HEK293 (cell line): ENCODE results near the gene DUS3L.
"Not testable (repeated sequence)": the region's sequence is repeated elsewhere in the genome, so short reads cannot be mapped to it uniquely, and the experiment has no call there.

ENCODE experiments used
- CTCF ChIA-PET: fragments of 350-600 bp; formaldehyde crosslinking; extraction: SDS; loops from one replicate; lab custom pipeline; 2021; ENCODE audit warnings: antibody characterized with exemption; lab: Yijun Ruan, JAX
- POLR2A ChIA-PET: fragments of 300-600 bp; formaldehyde crosslinking; extraction: SDS; loops from one replicate; lab custom pipeline; 2020; ENCODE audit warnings: antibody characterized with exemption, inconsistent platforms; lab: Yijun Ruan, JAX
- H3K27ac ChIP-seq: fragments of 200-500 bp; sonication (Bioruptor generic); 2 replicates; pipeline ENCODE4 v1.5.1; 2014; ENCODE audit warnings: low read depth, low read length, control low read depth, inconsistent platforms; ENCODE audit errors: extremely low read depth
- H3K36me3 ChIP-seq, 2 experiments: fragments of 200-500 bp in 1 of 2; sonication (Bioruptor generic) in 1 of 2; 1 replicate in 1 of 2; 2 replicates in 1 of 2; pipeline ENCODE4 v1.5.1; 2014 to 2017; ENCODE audit warnings: inconsistent platforms in 2 of 2, low read length in 2 of 2; ENCODE audit not compliant: control insufficient read depth in 2 of 2, insufficient read depth in 1 of 2
- H3K4me1 ChIP-seq: fragments of 200-500 bp; sonication (Bioruptor generic); 2 replicates; pipeline ENCODE4 v1.5.1; 2014; ENCODE audit warnings: mild to moderate bottlenecking, low read length, inconsistent platforms; ENCODE audit not compliant: control insufficient read depth, insufficient read depth
- H3K4me3 ChIP-seq: 2 replicates; pipeline ENCODE4 v1.5.1; 2011; ENCODE audit warnings: low read depth, mild to moderate bottlenecking, control low read depth, low read length, moderate library complexity
- H3K9me3 ChIP-seq: fragments of 200-500 bp; sonication (Bioruptor generic); 2 replicates; pipeline ENCODE4 v1.5.1; 2014; ENCODE audit warnings: low read depth, low read length, inconsistent platforms; ENCODE audit not compliant: control insufficient read depth, insufficient read depth
- KLF1 ChIP-seq: fragments of 450-650 bp; formaldehyde crosslinking; IDR thresholded peaks from 2 replicates; pipeline ENCODE4 v1.5.1; 2016; ENCODE audit warnings: missing biosample characterization, missing genetic modification characterization
- PATZ1 ChIP-seq: fragments of 450-650 bp; formaldehyde crosslinking; IDR thresholded peaks from 2 replicates; pipeline ENCODE4 v1.5.1; 2016; ENCODE audit warnings: missing biosample characterization, missing genetic modification characterization
- REST ChIP-seq: fragments of 450-650 bp; formaldehyde crosslinking; IDR thresholded peaks from 2 replicates; pipeline ENCODE4 v1.5.1; 2016; ENCODE audit warnings: missing biosample characterization, missing genetic modification characterization
- WT1 ChIP-seq: fragments of 450-650 bp; formaldehyde crosslinking; IDR thresholded peaks from 2 replicates; pipeline ENCODE4 v1.5.1; 2016; ENCODE audit warnings: missing biosample characterization, missing genetic modification characterization
- ZBTB20 ChIP-seq: fragments of 450-650 bp; formaldehyde crosslinking; IDR thresholded peaks from 2 replicates; pipeline ENCODE4 v1.5.1; 2016; ENCODE audit warnings: missing biosample characterization, missing genetic modification characterization
- ZBTB8A ChIP-seq: fragments of 450-650 bp; formaldehyde crosslinking; IDR thresholded peaks from 2 replicates; pipeline ENCODE4 v1.5.1; 2016; ENCODE audit warnings: missing biosample characterization, missing genetic modification characterization
- ZNF184 ChIP-seq: fragments of 450-650 bp; IDR thresholded peaks from 2 replicates; pipeline ENCODE4 v1.5.1; 2018; ENCODE audit warnings: missing biosample characterization, mild to moderate bottlenecking, missing genetic modification characterization
- ZNF768 ChIP-seq: fragments of 450-650 bp; formaldehyde crosslinking; IDR thresholded peaks from 2 replicates; pipeline ENCODE4 v1.5.1; 2018; ENCODE audit warnings: missing biosample characterization, mild to moderate bottlenecking, missing genetic modification characterization
- TF ChIP-seq, protein P1 (sequence below): fragments of 450-650 bp; formaldehyde crosslinking; IDR thresholded peaks from 2 replicates; pipeline ENCODE4 v1.5.1; 2017; ENCODE audit warnings: missing biosample characterization, missing genetic modification characterization
- TF ChIP-seq, protein P2 (sequence below): fragments of 450-650 bp; formaldehyde crosslinking; IDR thresholded peaks from 2 replicates; pipeline ENCODE4 v1.5.1; 2017; ENCODE audit warnings: missing biosample characterization, missing genetic modification characterization

Gene DUS3L

DNA sequence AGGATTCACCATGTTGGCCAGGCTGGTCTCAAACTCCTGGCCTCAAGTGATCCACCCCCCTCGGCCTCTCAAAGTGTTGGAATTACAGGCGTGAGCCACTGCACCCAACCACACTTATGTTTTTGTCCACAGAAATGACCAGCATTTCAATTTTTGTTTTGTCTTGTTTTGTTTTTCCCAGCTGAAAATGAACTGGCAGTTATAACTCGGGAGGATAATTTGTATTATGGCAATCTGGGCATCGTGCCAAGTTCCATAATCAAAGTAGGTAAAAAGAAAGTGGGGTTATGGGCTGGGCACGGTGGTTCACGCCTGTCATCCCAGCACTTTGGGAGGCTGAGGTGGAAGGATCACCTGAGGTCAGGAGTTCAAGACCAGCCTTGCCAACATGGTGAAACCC is 42.0 kb downstream of the DUS3L start:
- H3K9me3 ChIP-seq, H3K36me3 ChIP-seq, H3K4me1 ChIP-seq, H3K4me3 ChIP-seq, H3K27ac ChIP-seq, POLR2A ChIA-PET: not testable (repeated sequence)
- TF ChIP-seq ZNF184 (tag by site-specific recombination): peak; percentile 58; the same call in 1 of the 2 replicates
- TF ChIP-seq WT1: peak; percentile 31; the same call in 1 of the 2 replicates
- TF ChIP-seq KLF1: 0 out of 2 replicates have a peak, but pooled peaks have one; percentile 8
- TF ChIP-seq, protein P1, sequence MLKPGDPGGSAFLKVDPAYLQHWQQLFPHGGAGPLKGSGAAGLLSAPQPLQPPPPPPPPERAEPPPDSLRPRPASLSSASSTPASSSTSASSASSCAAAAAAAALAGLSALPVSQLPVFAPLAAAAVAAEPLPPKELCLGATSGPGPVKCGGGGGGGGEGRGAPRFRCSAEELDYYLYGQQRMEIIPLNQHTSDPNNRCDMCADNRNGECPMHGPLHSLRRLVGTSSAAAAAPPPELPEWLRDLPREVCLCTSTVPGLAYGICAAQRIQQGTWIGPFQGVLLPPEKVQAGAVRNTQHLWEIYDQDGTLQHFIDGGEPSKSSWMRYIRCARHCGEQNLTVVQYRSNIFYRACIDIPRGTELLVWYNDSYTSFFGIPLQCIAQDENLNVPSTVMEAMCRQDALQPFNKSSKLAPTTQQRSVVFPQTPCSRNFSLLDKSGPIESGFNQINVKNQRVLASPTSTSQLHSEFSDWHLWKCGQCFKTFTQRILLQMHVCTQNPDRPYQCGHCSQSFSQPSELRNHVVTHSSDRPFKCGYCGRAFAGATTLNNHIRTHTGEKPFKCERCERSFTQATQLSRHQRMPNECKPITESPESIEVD (tag by site-specific recombination): peak; percentile 86
- TF ChIP-seq ZBTB8A (tag by site-specific recombination): peak; percentile 59
- peak; percentile 37; the same call in 1 of the 2 replicates for TF ChIP-seq PATZ1 (tag by site-specific recombination)
- CTCF ChIA-PET: interaction anchor here (1.1 kb wide), 1 partner anchor 55 kb away, joined by 3 read pairs; no protein-coding TSS in a partner anchor

GRCh38 chr19:5744999-5745398 is 46.0 kb downstream of the DUS3L start:
- H3K36me3 ChIP-seq, CTCF ChIA-PET, H3K4me1 ChIP-seq, H3K9me3 ChIP-seq, H3K27ac ChIP-seq, H3K4me3 ChIP-seq, POLR2A ChIA-PET: not testable (repeated sequence)

- H3K36me3 ChIP-seq: no peaks in the 10 kb centered on the region
- CTCF ChIA-PET: interaction anchor here (0.6 to 1.0 kb wide), 3 partner anchors 13 to 60 kb away, joined by 3 to 4 read pairs (median 3); no protein-coding TSS in a partner anchor
- no peak overlapping the region for H3K27ac ChIP-seq
- H3K9me3 ChIP-seq: no peaks in the 10 kb centered on the region
- no peak for TF ChIP-seq ZBTB20 (tag by site-specific recombination)
- TF ChIP-seq REST (tag by site-specific recombination): peak; percentile 57
- POLR2A ChIA-PET: no interaction called here
- H3K4me3 ChIP-seq: no peak overlapping the region
- H3K4me1 ChIP-seq: no peaks in the 10 kb centered on the region
These were observed 47.3 kb downstream of the DUS3L start for GRCh38 chr19:5743630-5744029.

DNA sequence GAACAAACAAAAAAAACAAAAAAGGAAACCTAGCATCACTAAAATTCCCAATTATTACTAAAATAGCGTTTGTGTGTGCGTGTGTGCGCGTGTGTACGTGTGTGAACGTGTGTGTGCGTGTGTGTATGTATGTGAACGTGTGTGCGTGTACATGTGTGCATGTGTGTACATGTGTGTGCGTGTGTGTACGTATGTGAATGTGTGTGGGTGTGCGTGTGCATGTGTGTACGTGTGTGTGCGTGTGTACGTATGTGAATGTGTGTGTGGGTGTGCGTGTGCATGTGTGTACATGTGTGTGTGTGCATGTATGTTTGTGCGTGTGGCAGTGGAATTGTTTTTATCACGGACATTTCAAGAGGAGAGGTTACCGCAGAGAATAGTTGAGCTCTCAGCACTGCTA is 48.9 kb downstream of the DUS3L start:
- H3K4me3 ChIP-seq: no peak overlapping the region
- CTCF ChIA-PET: interaction anchor here (1.1 kb wide), 2 partner anchors 22 to 62 kb away, joined by 3 read pairs; partner anchors contain the start of genes CATSPERD and LONP1
- no peaks in the 10 kb centered on the region for H3K36me3 ChIP-seq
- no peaks in the 10 kb centered on the region for H3K9me3 ChIP-seq
- no peak overlapping the region for H3K27ac ChIP-seq
- no peaks in the 10 kb centered on the region for H3K4me1 ChIP-seq
- TF ChIP-seq ZNF768: no peak
- TF ChIP-seq, protein P2, sequence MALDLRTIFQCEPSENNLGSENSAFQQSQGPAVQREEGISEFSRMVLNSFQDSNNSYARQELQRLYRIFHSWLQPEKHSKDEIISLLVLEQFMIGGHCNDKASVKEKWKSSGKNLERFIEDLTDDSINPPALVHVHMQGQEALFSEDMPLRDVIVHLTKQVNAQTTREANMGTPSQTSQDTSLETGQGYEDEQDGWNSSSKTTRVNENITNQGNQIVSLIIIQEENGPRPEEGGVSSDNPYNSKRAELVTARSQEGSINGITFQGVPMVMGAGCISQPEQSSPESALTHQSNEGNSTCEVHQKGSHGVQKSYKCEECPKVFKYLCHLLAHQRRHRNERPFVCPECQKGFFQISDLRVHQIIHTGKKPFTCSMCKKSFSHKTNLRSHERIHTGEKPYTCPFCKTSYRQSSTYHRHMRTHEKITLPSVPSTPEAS: peak; percentile 39; the same call in 1 of the 2 replicates
- TF ChIP-seq, all 188 proteins: peak for 1
- POLR2A ChIA-PET: no interaction called here
